Right kidney (tissue), 1 donor: ENCODE results near the gene FAM114A2.

Experiments
- DNase-seq: peaks from one replicate; pipeline ENCODE4 v3.0.0-alpha.2; 2016

The FAM114A2 gene

DNA sequence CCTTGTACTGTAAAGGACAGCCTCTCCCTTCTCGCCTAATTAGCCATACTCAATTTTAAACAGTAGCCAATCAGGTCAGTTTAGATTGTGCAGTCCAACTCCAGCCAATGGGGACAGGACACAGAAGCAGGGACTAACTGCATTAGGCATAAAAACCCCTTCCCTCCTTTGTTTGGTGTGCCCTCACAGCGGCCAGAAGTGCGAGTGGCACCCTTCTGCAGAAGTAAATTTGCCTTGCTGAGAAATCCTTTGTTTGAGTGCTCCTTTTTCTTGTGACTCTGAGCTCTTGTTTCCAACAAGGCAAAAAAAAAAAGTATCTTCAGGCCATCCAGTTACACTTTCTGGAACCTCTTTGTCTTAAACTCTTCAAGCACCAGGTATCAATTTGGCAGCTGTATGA is 97.4 kb downstream of the FAM114A2 start:
- DNase-seq, result no peak
